Mesendoderm (in vitro differentiated cells): ENCODE data around the gene NRBF2.

Source experiments
- DNase-seq: peaks from one replicate; pipeline ENCODE4 v3.0.0; 2013
- H2AK5ac ChIP-seq: 2 replicates; pipeline ENCODE4 v1.6.1; 2013; ENCODE audit warnings: low read length, inconsistent platforms
- H2BK120ac ChIP-seq: 2 replicates; pipeline ENCODE4 v1.6.1; 2013; ENCODE audit warnings: low read depth, mild to moderate bottlenecking, low read length, moderate library complexity, mixed read lengths
- H2BK15ac ChIP-seq: replicated peaks from 2 replicates; pipeline ENCODE4 v1.6.1; 2013; ENCODE audit warnings: low read depth, mild to moderate bottlenecking, moderate library complexity
- H2BK5ac ChIP-seq: 2 replicates; pipeline ENCODE4 v1.6.1; 2013; ENCODE audit warnings: low read length, inconsistent platforms
- H3K18ac ChIP-seq: 2 replicates; pipeline ENCODE4 v1.6.1; 2013; ENCODE audit warnings: mild to moderate bottlenecking, low read length, mixed read lengths
- H3K23ac ChIP-seq: one replicate; pipeline ENCODE4 v1.6.1; 2013; ENCODE audit warnings: low read length
- H3K27ac ChIP-seq: 2 replicates; pipeline ENCODE4 v1.5.1; 2013; ENCODE audit warnings: low read depth, mild to moderate bottlenecking, inconsistent platforms, low read length, moderate library complexity
- H3K27me3 ChIP-seq: 2 replicates; pipeline ENCODE4 v1.6.1; 2013; ENCODE audit warnings: low read length, control low read depth, mild to moderate bottlenecking, inconsistent platforms; ENCODE audit not compliant: insufficient read depth, poor library complexity
- H3K36me3 ChIP-seq: 2 replicates; pipeline ENCODE4 v1.6.1; 2013; ENCODE audit warnings: low read length, inconsistent platforms; ENCODE audit not compliant: control insufficient read depth, insufficient read depth
- H3K4ac ChIP-seq: one replicate; pipeline ENCODE4 v1.6.1; 2013; ENCODE audit warnings: low read depth, mild to moderate bottlenecking, low read length, moderate library complexity
- H3K4me1 ChIP-seq: 2 replicates; pipeline ENCODE4 v1.6.1; 2013; ENCODE audit warnings: low read depth, low read length, inconsistent platforms; ENCODE audit not compliant: control insufficient read depth
- H3K4me2 ChIP-seq: 2 replicates; pipeline ENCODE4 v1.6.1; 2013; ENCODE audit warnings: low read length
- H3K4me3 ChIP-seq: 2 replicates; pipeline ENCODE4 v1.5.1; 2013; ENCODE audit warnings: mild to moderate bottlenecking, low read length
- H3K56ac ChIP-seq: one replicate; pipeline ENCODE4 v1.6.1; 2013; ENCODE audit warnings: low read length
- H3K79me1 ChIP-seq: 2 replicates; pipeline ENCODE4 v1.6.1; 2013; ENCODE audit warnings: low read length, inconsistent platforms
- H3K79me2 ChIP-seq: 2 replicates; pipeline ENCODE4 v1.6.1; 2013; ENCODE audit warnings: mild to moderate bottlenecking, low read length; ENCODE audit not compliant: control insufficient read depth, insufficient read depth
- H3K9ac ChIP-seq: 2 replicates; pipeline ENCODE4 v1.6.1; 2013; ENCODE audit warnings: low read length, inconsistent platforms
- H4K5ac ChIP-seq: one replicate; pipeline ENCODE4 v1.6.1; 2013; ENCODE audit warnings: low read length
- H4K8ac ChIP-seq: one replicate; pipeline ENCODE4 v1.6.1; 2013; ENCODE audit warnings: low read depth, mild to moderate bottlenecking, control low read depth, low read length, moderate library complexity
- WGBS: extraction: QIAGEN DNeasy Blood & Tissue Kit; methylation state at CpG from one replicate; pipeline ENCODE4 v1.1.7; 2013; ENCODE audit warnings: low lambda C conversion rate, missing lambda C conversion rate; ENCODE audit not compliant: insufficient coverage; ENCODE audit errors: extremely low coverage; 5-methylcytosine and 5-hydroxymethylcytosine counted together

NRBF2 gene

GRCh38 chr10:63103971-63104409 is 29.1 kb upstream of the NRBF2 start:
- Histone ChIP-seq H4K8ac (no peak overlapping the region), H2BK120ac (no peak overlapping the region), H2BK5ac (no peak overlapping the region), H4K5ac (no peak overlapping the region), H2BK15ac (no peak overlapping the region), H3K4me2 (no peak overlapping the region), H3K4ac (no peak overlapping the region), H3K27ac (no peak overlapping the region), H3K9ac (no peak overlapping the region), H3K79me2 (no peaks in the 10 kb centered on the region), H3K27me3 (no peaks in the 10 kb centered on the region), H2AK5ac (no peak overlapping the region), H3K18ac (no peak overlapping the region), H3K36me3 (no peaks in the 10 kb centered on the region), H3K79me1 (no peaks in the 10 kb centered on the region), H3K23ac (no peak overlapping the region), H3K4me1 (no peaks in the 10 kb centered on the region), H3K4me3 (no peak overlapping the region), H3K56ac (no peak overlapping the region)
- peak; percentile 19 for DNase-seq
- no CpG with 5 or more reads among the region's 7 CpGs for WGBS

- H3K4ac ChIP-seq: no peak overlapping the region
- H3K9ac ChIP-seq: no peak overlapping the region
- no peak overlapping the region for H3K23ac ChIP-seq
- no peak overlapping the region for H2BK15ac ChIP-seq
- no peaks in the 10 kb centered on the region for H3K36me3 ChIP-seq
- no peak overlapping the region for H4K5ac ChIP-seq
- WGBS: no CpG with 5 or more reads among the region's 11 CpGs
- H3K4me1 ChIP-seq: no peaks in the 10 kb centered on the region
- H3K79me2 ChIP-seq: no peaks in the 10 kb centered on the region
- H2BK120ac ChIP-seq: no peak overlapping the region
- H2AK5ac ChIP-seq: no peak overlapping the region
- H3K27ac ChIP-seq: no peak overlapping the region
- no peak for DNase-seq
- no peak overlapping the region for H2BK5ac ChIP-seq
- no peak overlapping the region for H3K18ac ChIP-seq
- no peaks in the 10 kb centered on the region for H3K79me1 ChIP-seq
- no peak overlapping the region for H3K4me2 ChIP-seq
- H3K27me3 ChIP-seq: no peaks in the 10 kb centered on the region
- H3K4me3 ChIP-seq: no peak overlapping the region
- H3K56ac ChIP-seq: no peak overlapping the region
- H4K8ac ChIP-seq: no peak overlapping the region
Observed at GRCh38 chr10:63105225-63106110, 27.7 kb upstream of the NRBF2 start.

DNA sequence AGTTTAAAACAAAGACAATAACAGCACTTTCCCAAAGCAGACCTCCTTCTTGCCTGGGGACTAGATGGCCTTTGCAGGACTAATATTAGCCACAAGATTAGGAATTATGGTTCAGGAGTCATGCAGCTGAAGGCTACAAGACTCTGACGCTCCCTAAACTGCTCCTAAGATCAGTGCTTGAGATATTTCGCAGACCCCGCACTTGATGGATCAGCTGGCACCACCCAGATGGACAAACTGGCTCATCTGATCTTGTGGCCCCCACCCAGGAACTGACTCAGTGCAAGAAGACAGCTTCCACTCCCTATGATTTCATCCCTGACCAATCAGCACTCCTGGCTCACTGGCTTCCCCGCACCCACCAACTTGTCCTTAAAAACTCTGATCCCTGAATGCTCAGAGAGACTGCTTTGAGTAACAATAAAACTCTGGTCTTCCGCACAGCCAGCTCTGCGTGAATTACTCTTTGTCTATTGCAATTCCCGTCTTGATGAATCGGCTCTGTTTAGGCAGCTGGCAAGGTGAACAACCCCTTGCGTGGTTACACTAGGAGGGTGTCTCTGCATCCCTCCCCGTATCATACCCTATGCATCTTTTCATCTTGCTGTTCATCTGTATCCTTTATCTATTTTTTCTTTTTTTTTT is 26.9 kb upstream of the NRBF2 start:
- Histone ChIP-seq H2BK5ac (no peak overlapping the region), H3K4me2 (no peak overlapping the region), H3K4me3 (no peak overlapping the region), H4K5ac (no peak overlapping the region), H3K79me1 (no peaks in the 10 kb centered on the region), H3K27ac (no peak overlapping the region), H3K79me2 (no peaks in the 10 kb centered on the region), H4K8ac (no peak overlapping the region), H3K56ac (no peak overlapping the region), H2BK120ac (no peak overlapping the region), H3K36me3 (no peaks in the 10 kb centered on the region), H3K23ac (no peak overlapping the region), H3K18ac (no peak overlapping the region), H3K4ac (no peak overlapping the region), H2BK15ac (no peak overlapping the region), H3K4me1 (no peaks in the 10 kb centered on the region), H3K9ac (no peak overlapping the region), H2AK5ac (no peak overlapping the region), H3K27me3 (no peaks in the 10 kb centered on the region)
- WGBS: no CpG with 5 or more reads among the region's 10 CpGs
- no peak for DNase-seq

DNA sequence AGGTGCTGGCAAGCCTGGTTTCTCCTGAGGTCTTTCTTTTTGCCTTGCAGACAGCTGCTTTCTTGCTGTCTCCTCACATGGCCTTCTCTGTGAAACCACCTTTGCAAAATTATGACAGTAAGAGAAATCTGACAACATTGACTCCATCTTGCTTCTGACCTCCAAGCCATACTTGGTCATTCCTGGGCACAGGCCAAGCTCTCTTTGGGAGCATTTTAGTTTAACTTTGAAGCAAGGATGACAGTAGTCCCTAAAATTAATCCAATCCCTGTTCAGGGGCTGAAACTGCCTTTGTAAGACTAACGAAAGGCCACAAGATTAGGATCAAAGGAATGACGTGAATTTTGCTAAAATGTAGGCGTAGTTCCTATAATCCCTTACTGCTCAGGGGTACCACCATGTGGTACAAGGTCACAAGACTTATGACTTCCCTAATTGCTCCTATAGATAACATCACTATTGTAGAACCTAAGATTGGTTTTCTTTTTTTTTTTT is 25.1 kb upstream of the NRBF2 start:
- DNase-seq: no peak
- no peak overlapping the region for H2BK15ac ChIP-seq
- no peak overlapping the region for H3K18ac ChIP-seq
- no peak overlapping the region for H4K5ac ChIP-seq
- no peak overlapping the region for H2BK5ac ChIP-seq
- no peak overlapping the region for H2BK120ac ChIP-seq
- no peak overlapping the region for H3K4ac ChIP-seq
- no peak overlapping the region for H3K4me2 ChIP-seq
- no peak overlapping the region for H3K4me3 ChIP-seq
- no CpG with 5 or more reads among the region's 3 CpGs for WGBS
- no peak overlapping the region for H3K56ac ChIP-seq
- no peak overlapping the region for H3K23ac ChIP-seq
- H4K8ac ChIP-seq: no peak overlapping the region
- no peak overlapping the region for H3K9ac ChIP-seq
- no peaks in the 10 kb centered on the region for H3K4me1 ChIP-seq
- no peaks in the 10 kb centered on the region for H3K27me3 ChIP-seq
- no peak overlapping the region for H2AK5ac ChIP-seq
- no peaks in the 10 kb centered on the region for H3K36me3 ChIP-seq
- no peak overlapping the region for H3K27ac ChIP-seq
- no peaks in the 10 kb centered on the region for H3K79me1 ChIP-seq
- no peaks in the 10 kb centered on the region for H3K79me2 ChIP-seq

DNA sequence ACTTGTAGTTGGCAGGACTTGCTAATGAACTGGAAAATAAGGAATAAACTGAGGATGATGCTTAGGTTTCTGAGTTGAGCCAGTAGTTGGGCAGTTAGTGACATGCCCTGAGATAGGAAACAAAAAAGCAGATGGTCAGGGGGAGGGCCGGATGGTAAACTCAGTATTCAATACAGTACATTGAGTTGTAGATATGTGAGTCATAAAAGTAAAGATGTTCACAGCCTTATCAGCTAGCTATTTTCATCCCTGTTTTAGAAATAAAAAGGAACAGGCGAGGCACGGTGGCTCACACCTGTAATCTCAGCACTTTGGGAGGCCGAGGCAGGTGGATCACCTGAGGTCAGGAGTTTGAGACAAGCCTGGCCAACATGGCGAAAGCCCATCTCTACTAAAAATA is 22.2 kb upstream of the NRBF2 start:
- no peak overlapping the region for H3K9ac ChIP-seq
- no peak overlapping the region for H2AK5ac ChIP-seq
- H3K56ac ChIP-seq: no peak overlapping the region
- no peak overlapping the region for H3K4me2 ChIP-seq
- H3K79me2 ChIP-seq: no peaks in the 10 kb centered on the region
- no peak overlapping the region for H3K27ac ChIP-seq
- no peaks in the 10 kb centered on the region for H3K79me1 ChIP-seq
- H3K23ac ChIP-seq: no peak overlapping the region
- no peak overlapping the region for H4K5ac ChIP-seq
- H3K4me1 ChIP-seq: no peaks in the 10 kb centered on the region
- no peak overlapping the region for H2BK5ac ChIP-seq
- no peak overlapping the region for H3K18ac ChIP-seq
- H2BK120ac ChIP-seq: no peak overlapping the region
- no peak overlapping the region for H3K4me3 ChIP-seq
- H4K8ac ChIP-seq: no peak overlapping the region
- WGBS: no CpG with 5 or more reads among the region's 5 CpGs
- H3K36me3 ChIP-seq: no peaks in the 10 kb centered on the region
- no peak for DNase-seq
- H3K27me3 ChIP-seq: no peaks in the 10 kb centered on the region
- H2BK15ac ChIP-seq: no peak overlapping the region
- H3K4ac ChIP-seq: no peak overlapping the region
